ENCODE results near the gene DDX11.
"Not testable (repeated sequence)": the region's sequence is repeated elsewhere in the genome, so short reads cannot be mapped to it uniquely, and the experiment has no call there.

Gene DDX11

GRCh38 chr12:31127209-31127848 lies 53.7 kb downstream of the DDX11 start:
- not testable (repeated sequence) for DNase-seq

DNA sequence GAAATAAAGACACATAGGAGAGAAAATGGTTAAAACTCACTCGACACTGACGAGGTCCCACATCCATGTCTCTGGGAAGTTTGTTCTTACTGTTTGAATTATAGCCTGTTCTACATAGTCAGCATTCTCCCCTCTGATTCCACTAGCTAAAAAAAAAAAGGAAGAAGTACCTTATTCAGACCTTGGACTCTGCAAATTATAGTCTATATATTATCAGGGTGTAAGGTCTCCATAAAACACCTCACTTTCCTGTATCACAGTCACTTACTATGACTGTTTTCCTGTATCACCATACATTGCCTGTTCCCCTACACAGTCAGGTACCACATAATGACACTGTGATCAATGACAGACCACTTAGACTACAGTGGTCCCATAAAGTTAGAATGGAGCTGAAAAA lies 62.9 kb downstream of the DDX11 start:
- DNase-seq: not testable (repeated sequence)

GRCh38 chr12:31144768-31145167 lies 71.1 kb downstream of the DDX11 start:
- not testable (repeated sequence) for DNase-seq

- not testable (repeated sequence) for DNase-seq
These were observed 71.6 kb downstream of the DDX11 start for GRCh38 chr12:31145296-31145695.

GRCh38 chr12:31147415-31147814 lies 73.8 kb downstream of the DDX11 start:
- not testable (repeated sequence) for DNase-seq

GRCh38 chr12:31150766-31151165 lies 77.1 kb downstream of the DDX11 start:
- DNase-seq: not testable (repeated sequence)
